NCI-H187 (cell line): ENCODE measurements around the gene PAF1.
"Not testable (repeated sequence)": the region's sequence is repeated elsewhere in the genome, so short reads cannot be mapped to it uniquely, and the experiment has no call there.

Experiments used
- DNase-seq, 2 experiments: peaks; one replicate each; lab custom pipeline; 2025; lab: John Stamatoyannopoulos, UW

The PAF1 gene

DNA sequence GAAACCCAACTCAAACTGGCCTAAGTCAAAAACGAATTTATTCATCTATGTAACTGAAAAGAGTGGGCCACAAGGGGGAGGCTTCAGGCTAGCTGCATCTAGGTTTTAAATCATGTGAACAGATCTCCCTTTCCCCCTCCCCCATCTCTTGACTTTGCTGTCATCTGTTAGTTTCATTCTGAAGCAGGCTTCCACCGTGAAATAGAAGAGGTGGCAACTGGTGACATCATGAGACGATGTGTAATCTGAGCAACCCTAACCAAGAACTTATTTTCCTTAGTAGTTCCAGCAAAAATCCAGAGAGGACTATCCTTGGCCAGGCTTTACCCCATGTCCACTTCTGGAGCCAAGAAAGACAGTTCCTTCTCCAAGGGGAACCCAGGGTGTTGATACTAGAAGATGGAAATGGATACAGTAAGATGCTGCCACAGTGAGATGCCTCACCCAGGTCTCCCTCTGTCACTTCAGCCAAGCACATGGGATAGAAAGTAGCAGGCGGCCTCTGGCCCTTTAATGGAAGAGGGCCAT lies 39.3 kb downstream of the PAF1 start:
- DNase-seq, result no peak

GRCh38 chr19:39350156-39350555 lies 40.8 kb downstream of the PAF1 start:
- no peak for DNase-seq

DNA sequence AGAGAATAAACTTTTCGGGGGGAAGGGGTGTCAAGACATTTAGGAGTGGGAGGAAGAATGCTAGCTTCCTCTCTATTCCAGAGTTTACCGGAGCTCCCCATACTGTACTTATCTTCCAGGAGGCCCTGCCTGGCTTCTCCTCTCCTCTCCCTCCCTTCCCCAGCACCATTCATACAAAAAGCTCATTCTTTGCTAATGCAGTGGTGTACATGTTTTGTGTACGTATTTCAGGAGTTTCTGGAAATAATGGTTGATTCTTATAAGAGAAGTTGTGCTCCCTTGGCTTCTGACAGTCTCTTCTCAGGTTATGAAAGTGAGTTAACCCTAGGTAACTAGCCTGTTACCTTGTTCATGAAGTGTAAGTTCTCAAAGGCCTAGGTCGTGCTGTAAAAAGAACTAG lies 41.6 kb downstream of the PAF1 start:
- DNase-seq, result no peak

DNA sequence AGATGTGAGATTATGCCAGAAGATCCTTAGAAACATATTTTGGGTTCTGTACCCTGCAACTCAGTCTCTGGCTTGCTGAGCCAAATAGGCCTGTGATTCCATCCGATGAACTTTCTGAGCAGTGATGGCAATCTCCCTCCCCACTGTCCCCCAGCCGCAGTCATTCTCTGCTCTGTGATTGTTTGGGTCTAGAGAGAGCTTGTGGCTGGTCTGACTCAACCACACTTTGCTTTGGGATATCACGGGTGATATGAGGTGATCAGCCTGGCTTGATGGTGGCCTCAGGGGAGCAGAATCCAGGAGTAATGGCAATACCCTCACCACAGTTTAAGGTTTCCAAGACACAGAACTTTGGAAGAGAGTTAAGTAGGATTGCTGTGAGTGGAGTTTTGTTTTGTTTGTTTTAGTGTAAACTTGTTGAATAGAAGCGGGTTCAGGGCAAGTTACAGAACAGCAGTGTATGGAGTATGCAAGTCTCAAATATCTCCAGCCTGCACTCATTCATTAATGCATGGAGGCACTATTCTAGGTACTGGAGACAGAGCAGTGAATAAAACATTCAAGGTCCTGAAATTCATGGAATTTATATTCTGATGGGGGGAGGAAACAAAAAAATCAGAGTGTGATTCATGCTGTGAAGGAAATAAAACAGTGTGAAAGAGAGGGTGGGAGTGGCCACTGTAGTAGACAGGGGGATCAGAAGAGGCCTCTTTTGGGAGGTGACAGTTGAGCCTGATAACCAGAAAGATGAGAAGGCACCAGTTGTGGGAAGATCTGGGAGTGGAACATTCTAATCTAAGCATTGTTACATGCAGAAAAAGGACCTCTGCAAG lies 43.4 kb downstream of the PAF1 start:
- no peak for DNase-seq

DNA sequence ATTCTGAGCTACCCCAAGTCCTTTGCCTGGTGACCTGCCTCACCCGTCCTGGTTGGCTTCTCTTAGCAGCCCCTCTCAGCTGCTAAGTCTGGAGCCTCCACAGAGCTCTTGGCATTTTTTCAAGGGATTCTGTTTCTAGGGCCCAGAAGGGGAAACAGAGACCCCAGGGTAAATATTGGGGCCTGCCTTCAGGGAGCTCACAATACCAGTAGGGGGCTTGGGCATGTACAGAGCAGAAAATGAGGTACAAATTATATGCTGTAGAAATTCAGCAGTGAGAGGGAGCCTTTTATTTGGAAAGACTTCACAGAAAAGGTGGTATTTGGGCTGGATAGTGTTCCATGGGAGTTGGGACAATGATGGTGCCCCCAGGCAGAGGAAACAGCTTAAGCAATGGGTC lies 45.0 kb downstream of the PAF1 start:
- no peak for DNase-seq

DNA sequence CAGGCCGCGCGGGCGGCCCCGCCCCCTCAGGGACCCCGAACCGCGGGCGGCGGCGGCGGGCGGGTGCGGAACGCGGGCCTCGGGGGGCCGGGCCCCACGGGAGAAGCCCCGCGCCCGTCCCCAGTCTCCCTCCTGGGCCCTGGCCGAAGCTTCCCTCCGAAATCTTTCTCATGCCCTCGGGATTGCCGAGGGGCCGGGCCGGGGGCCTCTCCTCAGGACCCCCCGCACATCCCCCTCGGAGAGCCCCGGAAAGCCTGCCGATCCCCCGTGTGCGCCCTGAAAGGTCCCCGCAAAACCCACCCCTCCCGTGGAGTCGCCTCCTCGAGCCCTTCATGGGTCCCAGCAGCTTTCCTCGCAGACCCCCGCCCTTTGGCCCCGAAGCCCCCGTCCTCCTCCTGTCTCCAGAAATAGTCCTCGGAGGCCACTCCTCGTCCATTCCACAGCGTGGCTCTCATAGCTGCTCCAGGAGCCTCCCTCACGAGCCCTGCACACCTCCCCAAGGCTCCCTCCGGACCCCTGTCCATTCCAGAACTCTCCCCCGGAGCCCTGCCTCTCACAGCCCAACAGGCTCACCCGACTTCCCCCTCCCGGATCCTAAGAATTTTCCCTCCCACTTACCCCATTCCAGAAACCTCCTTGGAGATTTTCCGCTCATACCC lies 48.1 kb downstream of the PAF1 start:
- no peak for DNase-seq

- DNase-seq, result peak; percentile 95 to 99
These were observed 48.9 kb downstream of the PAF1 start, which contains the start of gene SAMD4B for GRCh38 chr19:39341719-39342604. Gene SAMD4B (plus strand): TSS chr19:39342421. CDS start chr19:39356894, 14,473 bp downstream.

- DNase-seq, result no peak
These were observed 49.7 kb downstream of the PAF1 start for GRCh38 chr19:39341129-39341718.

- DNase-seq, result not testable (repeated sequence)
These were observed 50.8 kb downstream of the PAF1 start for GRCh38 chr19:39340156-39340555.

DNA sequence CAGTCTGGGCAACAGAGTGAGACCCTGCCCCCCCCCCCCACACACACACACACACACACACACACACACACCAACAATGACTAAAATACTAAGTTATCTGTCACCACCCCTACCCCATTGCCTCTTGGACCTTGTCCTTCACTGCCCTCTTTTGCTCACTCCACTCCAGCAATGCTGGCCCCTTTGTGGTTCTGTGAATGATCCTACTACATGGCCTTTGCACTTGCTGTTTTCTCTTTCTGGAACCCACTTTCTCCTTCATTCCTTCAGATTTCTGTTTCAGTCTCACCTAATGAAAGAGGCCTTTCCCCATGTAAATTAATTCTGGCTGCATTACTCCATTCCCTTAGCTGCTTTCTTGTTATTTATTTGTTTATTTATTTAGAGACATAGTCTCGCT lies 51.2 kb downstream of the PAF1 start:
- DNase-seq, result no peak

GRCh38 chr19:39336483-39336882 lies 54.4 kb downstream of the PAF1 start:
- DNase-seq, result no peak
